GM23338 (cell line): ENCODE data around the gene ISL2. TPM values are rescaled to one million over a fixed set of nuclear protein-coding genes. Genes with fewer than 3 reads are reported as not detected.

Experiments
- ATAC-seq: fragments of 200-7000 bp; cut with Tn5 transposase; 3 replicates; pipeline ENCODE4 v1.9.1; 2020
- DNase-seq: peaks from one replicate; pipeline ENCODE4 v3.0.0-alpha.2; 2015; ENCODE audit warnings: low spot score
- H2AFZ ChIP-seq: fragments of 200-600 bp; sonication (generic); 2 replicates; pipeline ENCODE4 v1.8.0; 2016; ENCODE audit warnings: antibody characterized with exemption, mild to moderate bottlenecking, moderate library complexity
- H3F3A ChIP-seq: fragments of 200-600 bp; sonication (generic); replicated peaks from 2 replicates; pipeline ENCODE4 v1.8.0; 2017; ENCODE audit warnings: antibody characterized with exemption, mixed run types, low read depth
- H3K27ac ChIP-seq: fragments of 200-600 bp; sonication (generic); 2 replicates; pipeline ENCODE4 v1.6.1; 2016; ENCODE audit warnings: low read depth
- H3K27me3 ChIP-seq: fragments of 200-600 bp; sonication (generic); 2 replicates; pipeline ENCODE4 v1.8.0; 2016; ENCODE audit warnings: mild to moderate bottlenecking, mixed run types, moderate library complexity; ENCODE audit not compliant: insufficient read depth
- H3K36me3 ChIP-seq: fragments of 200-600 bp; sonication (generic); 2 replicates; pipeline ENCODE4 v1.8.0; 2016; ENCODE audit warnings: mild to moderate bottlenecking; ENCODE audit not compliant: insufficient read depth
- H3K4me1 ChIP-seq: fragments of 200-600 bp; sonication (generic); 2 replicates; pipeline ENCODE4 v1.8.0; 2016; ENCODE audit warnings: mild to moderate bottlenecking, moderate library complexity; ENCODE audit not compliant: insufficient read depth
- H3K4me2 ChIP-seq: fragments of 200-600 bp; sonication (generic); 2 replicates; pipeline ENCODE4 v1.7.1; 2017; ENCODE audit warnings: mixed run types
- H3K4me3 ChIP-seq: fragments of 200-600 bp; sonication (generic); 2 replicates; pipeline ENCODE4 v1.6.1; 2016; ENCODE audit warnings: mixed run types
- H3K79me2 ChIP-seq: fragments of 200-600 bp; sonication (generic); replicated peaks from 2 replicates; pipeline ENCODE4 v1.8.0; 2017; ENCODE audit warnings: mild to moderate bottlenecking; ENCODE audit not compliant: insufficient read depth
- H3K9me2 ChIP-seq: fragments of 200-600 bp; sonication (generic); 2 replicates; pipeline ENCODE4 v1.8.0; 2017; ENCODE audit not compliant: insufficient read depth
- H4K20me1 ChIP-seq: fragments of 200-600 bp; sonication (generic); replicated peaks from 2 replicates; pipeline ENCODE4 v1.8.0; 2017; ENCODE audit warnings: mild to moderate bottlenecking; ENCODE audit not compliant: insufficient read depth
- H3K27ac Mint-ChIP-seq: 2 replicates; pipeline ENCODE4 v1.8.0; 2020; ENCODE audit warnings: inconsistent platforms, mild to moderate bottlenecking, moderate library complexity, mixed read lengths
- H3K27me3 Mint-ChIP-seq: 3 replicates; pipeline ENCODE4 v1.8.0; 2022; ENCODE audit warnings: low read depth, mild to moderate bottlenecking, moderate library complexity, mixed read lengths, inconsistent platforms; ENCODE audit not compliant: insufficient read depth, poor library complexity
- H3K36me3 Mint-ChIP-seq: 3 replicates; pipeline ENCODE4 v1.8.0; 2021; ENCODE audit warnings: low read depth, mild to moderate bottlenecking, inconsistent platforms, moderate library complexity, mixed read lengths
- H3K4me1 Mint-ChIP-seq: 3 replicates; pipeline ENCODE4 v1.8.0; 2020; ENCODE audit warnings: mild to moderate bottlenecking, inconsistent platforms, mixed read lengths
- H3K4me3 Mint-ChIP-seq: 3 replicates; pipeline ENCODE4 v1.8.0; 2021; ENCODE audit warnings: moderate library complexity, mild to moderate bottlenecking, inconsistent platforms, mixed read lengths
- H3K9me3 Mint-ChIP-seq: 3 replicates; pipeline ENCODE4 v1.8.0; 2020; ENCODE audit warnings: moderate library complexity, mild to moderate bottlenecking, inconsistent platforms, mixed read lengths
- CREB1 ChIP-seq: fragments of 250-450 bp; sonication (Bioruptor Pico); IDR thresholded peaks from 2 replicates; pipeline ENCODE4 v1.5.0; 2020; ENCODE audit warnings: low read depth, mild to moderate bottlenecking, moderate library complexity
- EZH2 ChIP-seq: fragments of 200-600 bp; sonication (generic); IDR thresholded peaks from one replicate; pipeline ENCODE4 v1.8.0; 2017; ENCODE audit warnings: antibody characterized with exemption, mild to moderate bottlenecking, low read depth; ENCODE audit not compliant: unreplicated experiment
- EZH2phosphoT487 ChIP-seq: fragments of 200-600 bp; sonication (generic); IDR thresholded peaks from one replicate; pipeline ENCODE4 v1.8.1; 2018; ENCODE audit warnings: antibody characterized with exemption; ENCODE audit not compliant: unreplicated experiment
- JUNB ChIP-seq: IDR thresholded peaks from one replicate; pipeline ENCODE4 v1.6.1; 2016; ENCODE audit warnings: antibody characterized with exemption; ENCODE audit not compliant: unreplicated experiment
- NANOG ChIP-seq: IDR thresholded peaks from 2 replicates; pipeline ENCODE4 v1.6.1; 2016; ENCODE audit warnings: antibody characterized with exemption, borderline replicate concordance
- POLR2AphosphoS5 ChIP-seq: IDR thresholded peaks from 2 replicates; pipeline ENCODE4 v1.6.1; 2016; ENCODE audit warnings: antibody characterized with exemption, low read depth
- STAT1 ChIP-seq: IDR thresholded peaks from one replicate; pipeline ENCODE4 v1.6.1; 2016; ENCODE audit warnings: antibody characterized with exemption; ENCODE audit not compliant: unreplicated experiment
- ZNF114 ChIP-seq: fragments of 250-450 bp; sonication (Bioruptor Pico); IDR thresholded peaks from 2 replicates; pipeline ENCODE4 v1.5.0; 2020; ENCODE audit warnings: mild to moderate bottlenecking, moderate library complexity
- ZNF331 ChIP-seq: fragments of 250-450 bp; sonication (Bioruptor Pico); IDR thresholded peaks from 2 replicates; pipeline ENCODE4 v1.5.0; 2020; ENCODE audit warnings: low read depth, mild to moderate bottlenecking, moderate library complexity
- polyA plus RNA-seq: library from polyadenylated mRNA; unstranded; fragments of >200 nt; fragmentation: Nextera tagmentation; extraction: Ambion mirVana; gene quantifications from 2 replicates; pipeline ENCODE4 v1.2.1, GENCODE V29; 2016
- total RNA-seq: library from RNA; depleted of rRNA; stranded (reverse); fragments of >200 nt; shearing (Covaris generic); gene quantifications from 2 replicates; pipeline ENCODE4 v1.2.3, GENCODE V29; 2014
- TF ChIP-seq, protein P1 (sequence below), 2 experiments: fragments of 200-600 bp in 1 of 2; sonication (generic) in 1 of 2; conservative IDR thresholded peaks; 2 replicates each; pipeline versions ENCODE4 v1.5.1 to v1.6.1; 2016 to 2017; ENCODE audit warnings: antibody characterized with exemption in 2 of 2, low read depth in 2 of 2, mild to moderate bottlenecking in 2 of 2, moderate library complexity in 1 of 2
- TF ChIP-seq, protein P2 (sequence below): fragments of 250-450 bp; sonication (Bioruptor Pico); IDR thresholded peaks from 2 replicates; pipeline ENCODE4 v1.5.0; 2020; ENCODE audit warnings: mild to moderate bottlenecking, moderate library complexity
- TF ChIP-seq, protein P3 (sequence below): IDR thresholded peaks from one replicate; pipeline ENCODE4 v1.6.1; 2018; ENCODE audit warnings: antibody characterized with exemption; ENCODE audit not compliant: unreplicated experiment
- TF ChIP-seq, protein P4 (sequence below): IDR thresholded peaks from 2 replicates; pipeline ENCODE4 v1.6.1; 2016; ENCODE audit warnings: antibody characterized with exemption

ISL2 gene
- total and polyA plus RNA-seq, 2 experiments from 2014 or later, result 0.65 to 2.7 TPM

DNA sequence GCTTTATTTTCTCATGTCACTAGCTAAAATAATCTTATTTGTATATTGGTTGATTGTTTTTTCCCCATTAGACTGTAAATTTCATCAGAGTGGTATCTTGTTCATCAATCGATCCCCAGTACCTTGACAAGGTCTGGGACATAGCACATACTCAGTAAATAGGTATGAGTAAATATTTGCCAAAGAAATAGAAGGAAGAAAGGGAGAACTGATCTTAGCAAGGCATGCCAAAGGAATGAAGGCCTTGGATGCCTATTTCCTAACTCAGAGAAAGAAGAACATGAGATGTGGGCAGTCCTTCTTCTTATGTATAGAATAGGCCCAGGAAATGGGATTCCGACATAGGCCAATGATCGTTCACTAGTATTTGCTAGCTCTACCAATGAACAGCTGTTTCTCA, 54.7 kb downstream of the ISL2 start:
- Mint-ChIP-seq H3K4me3 (no peak overlapping the region), H3K27me3 (peaks cover 7% of the 10 kb centered on the region), H3K27ac (no peak overlapping the region), H3K36me3 (no peaks in the 10 kb centered on the region), H3K9me3 (no peaks in the 10 kb centered on the region), H3K4me1 (no peaks in the 10 kb centered on the region)
- Histone ChIP-seq H2AFZ (no peak overlapping the region), H3K9me2 (no peaks in the 10 kb centered on the region), H3K36me3 (no peaks in the 10 kb centered on the region), H3K27me3 (no peaks in the 10 kb centered on the region), H3K4me3 (no peak overlapping the region), H3K79me2 (no peaks in the 10 kb centered on the region), H3F3A (no peaks in the 10 kb centered on the region), H4K20me1 (no peaks in the 10 kb centered on the region), H3K4me2 (no peak overlapping the region), H3K27ac (no peak overlapping the region), H3K4me1 (no peaks in the 10 kb centered on the region)
- no peak for DNase-seq
- ATAC-seq, result no peak
- TF ChIP-seq JUNB, result no peak
- no peak for TF ChIP-seq ZNF331
- no peak for TF ChIP-seq EZH2phosphoT487
- TF ChIP-seq, protein P1, sequence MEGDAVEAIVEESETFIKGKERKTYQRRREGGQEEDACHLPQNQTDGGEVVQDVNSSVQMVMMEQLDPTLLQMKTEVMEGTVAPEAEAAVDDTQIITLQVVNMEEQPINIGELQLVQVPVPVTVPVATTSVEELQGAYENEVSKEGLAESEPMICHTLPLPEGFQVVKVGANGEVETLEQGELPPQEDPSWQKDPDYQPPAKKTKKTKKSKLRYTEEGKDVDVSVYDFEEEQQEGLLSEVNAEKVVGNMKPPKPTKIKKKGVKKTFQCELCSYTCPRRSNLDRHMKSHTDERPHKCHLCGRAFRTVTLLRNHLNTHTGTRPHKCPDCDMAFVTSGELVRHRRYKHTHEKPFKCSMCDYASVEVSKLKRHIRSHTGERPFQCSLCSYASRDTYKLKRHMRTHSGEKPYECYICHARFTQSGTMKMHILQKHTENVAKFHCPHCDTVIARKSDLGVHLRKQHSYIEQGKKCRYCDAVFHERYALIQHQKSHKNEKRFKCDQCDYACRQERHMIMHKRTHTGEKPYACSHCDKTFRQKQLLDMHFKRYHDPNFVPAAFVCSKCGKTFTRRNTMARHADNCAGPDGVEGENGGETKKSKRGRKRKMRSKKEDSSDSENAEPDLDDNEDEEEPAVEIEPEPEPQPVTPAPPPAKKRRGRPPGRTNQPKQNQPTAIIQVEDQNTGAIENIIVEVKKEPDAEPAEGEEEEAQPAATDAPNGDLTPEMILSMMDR (conservative IDR thresholded peaks at IDR 0.05; ENCODE audit: low read depth in 2 of 2), result no peak
- TF ChIP-seq, protein P2, sequence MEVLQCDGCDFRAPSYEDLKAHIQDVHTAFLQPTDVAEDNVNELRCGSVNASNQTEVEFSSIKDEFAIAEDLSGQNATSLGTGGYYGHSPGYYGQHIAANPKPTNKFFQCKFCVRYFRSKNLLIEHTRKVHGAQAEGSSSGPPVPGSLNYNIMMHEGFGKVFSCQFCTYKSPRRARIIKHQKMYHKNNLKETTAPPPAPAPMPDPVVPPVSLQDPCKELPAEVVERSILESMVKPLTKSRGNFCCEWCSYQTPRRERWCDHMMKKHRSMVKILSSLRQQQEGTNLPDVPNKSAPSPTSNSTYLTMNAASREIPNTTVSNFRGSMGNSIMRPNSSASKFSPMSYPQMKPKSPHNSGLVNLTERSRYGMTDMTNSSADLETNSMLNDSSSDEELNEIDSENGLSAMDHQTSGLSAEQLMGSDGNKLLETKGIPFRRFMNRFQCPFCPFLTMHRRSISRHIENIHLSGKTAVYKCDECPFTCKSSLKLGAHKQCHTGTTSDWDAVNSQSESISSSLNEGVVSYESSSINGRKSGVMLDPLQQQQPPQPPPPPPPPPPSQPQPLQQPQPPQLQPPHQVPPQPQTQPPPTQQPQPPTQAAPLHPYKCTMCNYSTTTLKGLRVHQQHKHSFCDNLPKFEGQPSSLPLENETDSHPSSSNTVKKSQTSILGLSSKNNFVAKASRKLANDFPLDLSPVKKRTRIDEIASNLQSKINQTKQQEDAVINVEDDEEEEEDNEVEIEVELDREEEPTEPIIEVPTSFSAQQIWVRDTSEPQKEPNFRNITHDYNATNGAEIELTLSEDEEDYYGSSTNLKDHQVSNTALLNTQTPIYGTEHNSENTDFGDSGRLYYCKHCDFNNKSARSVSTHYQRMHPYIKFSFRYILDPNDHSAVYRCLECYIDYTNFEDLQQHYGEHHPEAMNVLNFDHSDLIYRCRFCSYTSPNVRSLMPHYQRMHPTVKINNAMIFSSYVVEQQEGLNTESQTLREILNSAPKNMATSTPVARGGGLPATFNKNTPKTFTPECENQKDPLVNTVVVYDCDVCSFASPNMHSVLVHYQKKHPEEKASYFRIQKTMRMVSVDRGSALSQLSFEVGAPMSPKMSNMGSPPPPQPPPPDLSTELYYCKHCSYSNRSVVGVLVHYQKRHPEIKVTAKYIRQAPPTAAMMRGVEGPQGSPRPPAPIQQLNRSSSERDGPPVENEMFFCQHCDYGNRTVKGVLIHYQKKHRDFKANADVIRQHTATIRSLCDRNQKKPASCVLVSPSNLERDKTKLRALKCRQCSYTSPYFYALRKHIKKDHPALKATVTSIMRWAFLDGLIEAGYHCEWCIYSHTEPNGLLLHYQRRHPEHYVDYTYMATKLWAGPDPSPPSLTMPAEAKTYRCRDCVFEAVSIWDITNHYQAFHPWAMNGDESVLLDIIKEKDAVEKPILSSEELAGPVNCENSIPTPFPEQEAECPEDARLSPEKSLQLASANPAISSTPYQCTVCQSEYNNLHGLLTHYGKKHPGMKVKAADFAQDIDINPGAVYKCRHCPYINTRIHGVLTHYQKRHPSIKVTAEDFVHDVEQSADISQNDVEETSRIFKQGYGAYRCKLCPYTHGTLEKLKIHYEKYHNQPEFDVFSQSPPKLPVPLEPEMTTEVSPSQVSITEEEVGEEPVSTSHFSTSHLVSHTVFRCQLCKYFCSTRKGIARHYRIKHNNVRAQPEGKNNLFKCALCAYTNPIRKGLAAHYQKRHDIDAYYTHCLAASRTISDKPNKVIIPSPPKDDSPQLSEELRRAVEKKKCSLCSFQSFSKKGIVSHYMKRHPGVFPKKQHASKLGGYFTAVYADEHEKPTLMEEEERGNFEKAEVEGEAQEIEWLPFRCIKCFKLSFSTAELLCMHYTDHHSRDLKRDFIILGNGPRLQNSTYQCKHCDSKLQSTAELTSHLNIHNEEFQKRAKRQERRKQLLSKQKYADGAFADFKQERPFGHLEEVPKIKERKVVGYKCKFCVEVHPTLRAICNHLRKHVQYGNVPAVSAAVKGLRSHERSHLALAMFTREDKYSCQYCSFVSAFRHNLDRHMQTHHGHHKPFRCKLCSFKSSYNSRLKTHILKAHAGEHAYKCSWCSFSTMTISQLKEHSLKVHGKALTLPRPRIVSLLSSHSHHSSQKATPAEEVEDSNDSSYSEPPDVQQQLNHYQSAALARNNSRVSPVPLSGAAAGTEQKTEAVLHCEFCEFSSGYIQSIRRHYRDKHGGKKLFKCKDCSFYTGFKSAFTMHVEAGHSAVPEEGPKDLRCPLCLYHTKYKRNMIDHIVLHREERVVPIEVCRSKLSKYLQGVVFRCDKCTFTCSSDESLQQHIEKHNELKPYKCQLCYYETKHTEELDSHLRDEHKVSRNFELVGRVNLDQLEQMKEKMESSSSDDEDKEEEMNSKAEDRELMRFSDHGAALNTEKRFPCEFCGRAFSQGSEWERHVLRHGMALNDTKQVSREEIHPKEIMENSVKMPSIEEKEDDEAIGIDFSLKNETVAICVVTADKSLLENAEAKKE, result no peak
- no peak for TF ChIP-seq NANOG
- TF ChIP-seq, protein P3, sequence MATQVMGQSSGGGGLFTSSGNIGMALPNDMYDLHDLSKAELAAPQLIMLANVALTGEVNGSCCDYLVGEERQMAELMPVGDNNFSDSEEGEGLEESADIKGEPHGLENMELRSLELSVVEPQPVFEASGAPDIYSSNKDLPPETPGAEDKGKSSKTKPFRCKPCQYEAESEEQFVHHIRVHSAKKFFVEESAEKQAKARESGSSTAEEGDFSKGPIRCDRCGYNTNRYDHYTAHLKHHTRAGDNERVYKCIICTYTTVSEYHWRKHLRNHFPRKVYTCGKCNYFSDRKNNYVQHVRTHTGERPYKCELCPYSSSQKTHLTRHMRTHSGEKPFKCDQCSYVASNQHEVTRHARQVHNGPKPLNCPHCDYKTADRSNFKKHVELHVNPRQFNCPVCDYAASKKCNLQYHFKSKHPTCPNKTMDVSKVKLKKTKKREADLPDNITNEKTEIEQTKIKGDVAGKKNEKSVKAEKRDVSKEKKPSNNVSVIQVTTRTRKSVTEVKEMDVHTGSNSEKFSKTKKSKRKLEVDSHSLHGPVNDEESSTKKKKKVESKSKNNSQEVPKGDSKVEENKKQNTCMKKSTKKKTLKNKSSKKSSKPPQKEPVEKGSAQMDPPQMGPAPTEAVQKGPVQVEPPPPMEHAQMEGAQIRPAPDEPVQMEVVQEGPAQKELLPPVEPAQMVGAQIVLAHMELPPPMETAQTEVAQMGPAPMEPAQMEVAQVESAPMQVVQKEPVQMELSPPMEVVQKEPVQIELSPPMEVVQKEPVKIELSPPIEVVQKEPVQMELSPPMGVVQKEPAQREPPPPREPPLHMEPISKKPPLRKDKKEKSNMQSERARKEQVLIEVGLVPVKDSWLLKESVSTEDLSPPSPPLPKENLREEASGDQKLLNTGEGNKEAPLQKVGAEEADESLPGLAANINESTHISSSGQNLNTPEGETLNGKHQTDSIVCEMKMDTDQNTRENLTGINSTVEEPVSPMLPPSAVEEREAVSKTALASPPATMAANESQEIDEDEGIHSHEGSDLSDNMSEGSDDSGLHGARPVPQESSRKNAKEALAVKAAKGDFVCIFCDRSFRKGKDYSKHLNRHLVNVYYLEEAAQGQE, result no peak
- TF ChIP-seq, protein P4, sequence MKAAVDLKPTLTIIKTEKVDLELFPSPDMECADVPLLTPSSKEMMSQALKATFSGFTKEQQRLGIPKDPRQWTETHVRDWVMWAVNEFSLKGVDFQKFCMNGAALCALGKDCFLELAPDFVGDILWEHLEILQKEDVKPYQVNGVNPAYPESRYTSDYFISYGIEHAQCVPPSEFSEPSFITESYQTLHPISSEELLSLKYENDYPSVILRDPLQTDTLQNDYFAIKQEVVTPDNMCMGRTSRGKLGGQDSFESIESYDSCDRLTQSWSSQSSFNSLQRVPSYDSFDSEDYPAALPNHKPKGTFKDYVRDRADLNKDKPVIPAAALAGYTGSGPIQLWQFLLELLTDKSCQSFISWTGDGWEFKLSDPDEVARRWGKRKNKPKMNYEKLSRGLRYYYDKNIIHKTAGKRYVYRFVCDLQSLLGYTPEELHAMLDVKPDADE, result no peak
- no peak for TF ChIP-seq EZH2
- no peak for TF ChIP-seq POLR2AphosphoS5
- no peak for TF ChIP-seq STAT1
- no peak for TF ChIP-seq ZNF114 (CRISPR knock-in tag)
- TF ChIP-seq CREB1 (CRISPR knock-in tag), result no peak
